KBM-7 (cell line): ENCODE measurements around the gene SPATA17.
"Not testable (repeated sequence)": the region's sequence is repeated elsewhere in the genome, so short reads cannot be mapped to it uniquely, and the experiment has no call there.

Source experiments
- DNase-seq: peaks from one replicate; pipeline ENCODE4 v3.0.0-alpha.2; 2015
- in situ Hi-C: fragments of 300-500 bp; cut with MboI; formaldehyde crosslinking; loops from 2 replicates; pipeline ENCODE4 v1.14.3; 2020; ENCODE audit warnings: low sequenced_read_pairs, low pct_unique_long_range_greater_than_20kb, mixed read lengths

SPATA17 gene

GRCh38 chr1:217668351-217668940, 37.3 kb downstream of the SPATA17 start:
- no peak for DNase-seq
- in situ Hi-C loops, result no loop called here

- no peak for DNase-seq
- in situ Hi-C loops, result no loop called here
Measured at GRCh38 chr1:217673387-217673786, 42.2 kb downstream of the SPATA17 start.

DNA sequence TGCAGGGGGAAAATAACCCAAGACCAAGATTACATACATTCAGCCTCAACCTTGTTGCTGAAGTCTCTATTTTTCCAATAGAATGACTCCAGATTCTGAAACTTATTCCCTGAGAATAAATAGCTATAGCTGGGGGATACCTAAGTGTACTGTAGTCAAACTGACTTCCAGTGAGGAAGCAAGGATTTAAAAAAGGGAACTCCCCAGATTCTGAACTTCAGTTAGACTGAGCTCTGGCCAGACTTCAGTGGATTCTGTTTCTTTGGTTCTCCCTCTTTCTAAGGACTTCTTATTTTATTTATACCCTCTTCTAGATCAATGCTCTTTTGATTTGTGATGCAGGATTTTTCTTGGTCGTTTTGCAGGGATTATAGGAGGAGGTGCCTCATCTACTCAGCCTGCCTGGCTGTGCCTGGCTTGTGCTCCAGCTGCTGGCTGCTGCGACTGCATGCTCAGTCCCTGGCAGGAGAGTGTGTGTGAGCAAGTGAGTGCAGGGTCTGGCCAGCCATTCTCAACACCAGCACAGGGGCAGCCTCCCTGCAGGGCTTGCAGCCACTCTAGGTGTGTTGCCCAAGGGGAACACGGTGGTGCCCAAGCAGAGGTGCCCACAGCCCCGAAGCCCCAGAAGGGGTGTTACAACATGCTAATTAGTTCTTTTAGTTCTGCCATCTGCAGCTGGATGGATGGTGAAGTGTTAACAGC, 43.0 kb downstream of the SPATA17 start:
- in situ Hi-C loops, result no loop called here
- no peak for DNase-seq

DNA sequence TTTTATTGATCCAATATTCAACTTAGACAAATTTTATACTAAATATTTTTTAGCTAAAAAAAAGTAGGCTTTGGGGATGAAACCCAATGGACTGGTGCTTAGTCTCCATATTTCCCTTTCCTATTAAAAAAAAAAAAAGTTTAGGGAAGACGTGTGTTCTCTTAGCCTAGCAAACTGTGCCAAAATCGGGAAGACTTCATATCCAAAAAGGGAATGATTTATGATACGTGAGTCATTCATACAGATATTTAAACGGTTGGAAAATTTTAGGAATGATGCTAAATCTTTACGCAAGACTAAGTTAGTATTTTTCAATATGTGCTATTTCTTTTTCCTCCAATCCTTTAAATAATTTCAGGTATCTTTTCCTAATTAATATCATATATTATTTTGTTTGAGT, 50.7 kb downstream of the SPATA17 start:
- no peak for DNase-seq
- in situ Hi-C loops, result no loop called here

DNA sequence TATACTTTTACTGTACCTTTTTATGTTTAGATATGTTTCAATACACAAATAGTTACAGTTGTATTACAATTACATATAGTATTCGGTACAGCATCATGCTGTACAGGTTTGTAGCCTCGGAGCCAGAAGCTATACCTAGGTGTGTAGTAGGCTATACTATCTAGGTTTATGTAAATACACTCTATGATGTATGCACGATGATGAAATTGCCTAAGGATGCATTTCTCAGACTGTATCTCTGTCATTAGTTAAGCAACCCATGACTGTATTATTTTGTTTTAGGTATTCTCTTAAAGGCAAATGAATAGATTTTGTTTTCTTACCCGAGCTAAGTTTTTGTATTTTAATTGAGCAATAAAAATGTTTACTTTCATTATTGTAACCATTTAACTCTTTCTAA, 56.4 kb downstream of the SPATA17 start:
- in situ Hi-C loops, result no loop called here
- no peak for DNase-seq

- in situ Hi-C loops, DNase-seq: not testable (repeated sequence)
Measured at GRCh38 chr1:217696140-217696539, 65.0 kb downstream of the SPATA17 start.

GRCh38 chr1:217703326-217703725, 72.2 kb downstream of the SPATA17 start:
- in situ Hi-C loops, result no loop called here

GRCh38 chr1:217712925-217713597, 81.9 kb downstream of the SPATA17 start:
- in situ Hi-C loops, result no loop called here

More at GRCh38 chr1:217703326-217703725, 72.2 kb downstream of the SPATA17 start:
- DNase-seq, result no peak

DNA sequence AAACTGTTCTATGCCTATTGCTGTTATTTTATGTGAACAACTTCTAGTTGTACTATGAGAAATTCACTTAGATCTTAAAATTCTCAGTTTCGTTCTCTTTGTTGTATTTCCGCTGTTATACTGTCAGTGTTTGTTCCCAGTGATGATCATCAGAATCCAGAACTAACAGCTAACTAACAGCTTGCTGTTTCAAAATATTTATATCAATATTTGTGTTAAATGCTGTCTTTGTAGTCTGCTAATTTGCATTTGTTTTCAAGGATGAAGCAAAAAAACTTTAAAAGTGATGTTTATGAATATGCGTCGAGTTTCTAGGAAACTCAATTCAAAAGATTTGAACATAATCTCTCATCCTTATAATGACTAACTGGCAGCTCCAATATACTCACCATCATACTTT, 84.5 kb downstream of the SPATA17 start:
- DNase-seq, result no peak
- in situ Hi-C loops, result no loop called here

More at GRCh38 chr1:217712925-217713597, 81.9 kb downstream of the SPATA17 start:
- DNase-seq, result no peak

DNA sequence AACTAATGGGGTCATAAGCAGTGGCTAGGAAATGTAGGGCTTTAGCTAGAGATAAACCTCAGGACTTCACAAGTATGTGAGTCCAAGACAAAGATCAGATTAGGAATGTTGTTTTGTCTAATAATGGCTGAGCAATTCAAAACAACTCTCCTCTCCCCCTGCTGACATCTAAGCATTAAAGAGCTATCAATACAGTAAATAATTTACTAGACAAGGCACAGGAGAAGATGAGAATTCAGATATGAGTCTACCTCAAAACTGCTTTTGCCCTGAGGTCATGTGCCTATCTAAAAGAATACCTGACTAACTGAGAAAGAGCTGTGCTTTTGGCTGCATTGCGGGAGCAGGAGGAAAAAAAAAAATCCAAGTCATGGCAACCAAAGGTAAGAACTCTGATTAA, 86.8 kb downstream of the SPATA17 start:
- in situ Hi-C loops, result no loop called here
- DNase-seq, result no peak

GRCh38 chr1:217718873-217719272, 87.7 kb downstream of the SPATA17 start:
- no peak for DNase-seq
- in situ Hi-C loops, result no loop called here

- in situ Hi-C loops, result no loop called here
- no peak for DNase-seq
Measured at GRCh38 chr1:217721692-217722091, 90.5 kb downstream of the SPATA17 start.

GRCh38 chr1:217734973-217735372, 103.8 kb downstream of the SPATA17 start:
- DNase-seq, result no peak
- in situ Hi-C loops, result no loop called here

GRCh38 chr1:217747156-217747769, 116.1 kb downstream of the SPATA17 start:
- peak; percentile 34 for DNase-seq
- in situ Hi-C loops, result no loop called here

DNA sequence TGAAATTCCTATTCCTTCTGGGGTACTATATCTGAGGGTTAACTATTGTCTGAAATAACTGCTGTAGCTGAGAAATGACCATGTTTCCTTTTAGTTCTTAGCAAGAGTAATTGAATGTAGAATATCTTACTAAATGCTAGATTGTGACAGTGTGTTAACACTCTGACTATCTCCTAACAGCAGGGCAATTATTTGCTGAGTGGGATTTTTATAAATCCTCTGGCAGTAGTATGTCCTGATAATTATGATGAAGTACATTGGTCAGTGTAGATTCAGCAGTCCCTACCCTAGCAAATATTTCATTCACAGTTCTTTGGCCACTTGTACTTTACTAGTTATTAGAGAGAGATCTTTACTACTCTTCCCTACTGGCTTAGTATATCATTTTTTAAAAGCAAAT, 138.6 kb downstream of the SPATA17 start:
- in situ Hi-C loops, result no loop called here

DNA sequence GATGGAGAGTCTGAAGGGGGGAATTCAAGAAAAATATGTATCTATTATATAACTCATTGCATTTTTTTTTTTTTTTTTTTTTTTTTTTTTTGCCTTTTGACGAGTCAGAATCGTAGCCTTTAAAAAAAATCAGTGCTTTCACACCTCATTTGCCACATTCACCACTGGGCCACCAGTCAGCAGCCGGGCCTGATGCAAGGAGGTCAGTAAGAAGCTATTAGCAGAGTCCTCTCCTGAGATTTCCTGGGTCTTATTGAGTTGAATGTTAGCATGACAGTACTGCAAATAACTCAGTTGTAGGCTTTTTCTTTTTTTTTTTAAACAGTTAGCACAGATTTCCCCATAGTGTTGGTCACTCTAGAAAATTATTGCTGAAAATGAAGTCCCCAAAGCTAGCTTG, 139.8 kb downstream of the SPATA17 start:
- in situ Hi-C loops, result no loop called here
- no peak for DNase-seq

More for the DNA sequence above, 138.6 kb downstream of the SPATA17 start:
- DNase-seq, result no peak

GRCh38 chr1:217776693-217777092, 145.5 kb downstream of the SPATA17 start:
- DNase-seq, result no peak
- in situ Hi-C loops, result no loop called here

- no peak for DNase-seq
- in situ Hi-C loops, result no loop called here
Measured at GRCh38 chr1:217781056-217781455, 149.9 kb downstream of the SPATA17 start.

DNA sequence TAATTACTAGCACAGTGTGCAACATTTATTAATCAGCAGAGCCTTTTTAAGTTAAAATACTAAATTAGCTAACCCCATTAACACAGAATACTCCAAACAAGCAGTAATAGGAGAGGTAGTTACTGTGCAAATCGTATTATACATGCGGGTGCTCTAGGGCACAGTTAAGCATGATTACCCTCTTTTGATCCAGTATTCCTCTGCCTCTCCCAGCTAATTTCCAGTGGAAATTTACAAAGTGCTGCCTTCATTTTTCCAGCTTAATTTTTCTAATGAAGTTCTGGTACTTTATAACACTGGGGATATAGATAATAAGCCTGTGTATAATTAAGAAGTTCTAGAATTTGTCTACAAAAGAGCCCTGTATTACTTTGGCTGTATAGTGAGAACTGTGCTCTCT, 159.9 kb downstream of the SPATA17 start:
- DNase-seq, result no peak
- in situ Hi-C loops, result no loop called here

DNA sequence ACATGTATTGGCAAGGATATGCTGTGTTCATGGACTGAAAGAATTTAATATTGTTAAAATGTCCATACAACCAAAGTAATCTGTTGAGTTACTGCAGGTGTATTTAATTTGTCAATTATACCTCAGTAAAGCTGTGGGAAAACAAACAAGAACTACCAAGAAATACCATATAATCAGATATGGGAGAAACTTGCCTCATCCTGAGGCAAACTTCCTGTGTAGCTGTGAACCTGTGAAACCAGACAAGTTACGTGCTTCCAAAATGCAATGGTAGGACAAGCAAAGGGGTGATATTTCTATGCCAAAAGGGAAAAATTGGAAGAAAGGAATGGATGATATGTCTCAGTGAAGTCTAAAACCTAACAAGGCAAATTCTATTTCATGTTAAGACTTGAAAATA, 174.6 kb downstream of the SPATA17 start:
- DNase-seq, result no peak
- in situ Hi-C loops, result no loop called here
